ENCODE results near the gene RTBDN.
"Not testable (repeated sequence)": the region's sequence is repeated elsewhere in the genome, so short reads cannot be mapped to it uniquely, and the experiment has no call there.

Gene RTBDN

DNA sequence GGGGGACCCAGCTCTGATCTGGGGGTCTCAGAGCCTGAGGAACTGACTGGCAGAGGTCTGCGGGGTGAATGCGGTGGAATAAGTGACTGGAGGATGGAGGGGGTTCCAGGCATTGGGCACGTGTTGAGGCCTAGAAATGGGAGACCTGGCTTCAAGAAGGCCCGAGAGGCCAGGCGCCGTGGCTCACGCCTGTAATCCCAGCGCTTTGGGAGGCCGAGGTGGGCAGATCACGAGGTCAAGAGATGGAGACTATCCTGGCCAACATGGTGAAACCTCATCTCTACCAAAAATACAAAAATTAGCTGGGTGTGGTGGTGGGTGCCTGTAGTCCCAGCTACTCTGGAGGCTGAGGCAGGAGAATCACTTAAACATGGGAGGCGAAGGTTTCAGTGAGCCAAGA is 16.6 kb downstream of the RTBDN start:
- not testable (repeated sequence) for DNase-seq

DNA sequence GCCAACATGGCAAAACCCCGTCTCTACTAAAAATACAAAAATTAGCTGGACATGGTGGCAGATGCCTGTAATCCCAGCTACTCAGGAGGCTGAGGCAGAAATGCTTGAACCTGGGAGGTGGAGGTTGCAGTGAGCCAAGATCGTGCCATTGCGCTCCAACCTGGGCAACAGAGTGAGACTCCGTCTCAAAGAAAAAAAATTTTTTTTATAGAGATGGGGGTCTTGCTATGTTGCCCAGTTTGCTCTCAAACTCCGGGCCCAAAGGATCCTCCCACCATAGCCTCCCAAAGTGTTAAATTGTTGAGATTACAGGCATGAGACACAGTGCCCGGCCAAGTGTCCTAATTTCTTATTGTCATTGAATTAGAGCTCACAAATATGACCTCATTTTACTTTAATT is 17.2 kb downstream of the RTBDN start:
- DNase-seq, result not testable (repeated sequence)

DNA sequence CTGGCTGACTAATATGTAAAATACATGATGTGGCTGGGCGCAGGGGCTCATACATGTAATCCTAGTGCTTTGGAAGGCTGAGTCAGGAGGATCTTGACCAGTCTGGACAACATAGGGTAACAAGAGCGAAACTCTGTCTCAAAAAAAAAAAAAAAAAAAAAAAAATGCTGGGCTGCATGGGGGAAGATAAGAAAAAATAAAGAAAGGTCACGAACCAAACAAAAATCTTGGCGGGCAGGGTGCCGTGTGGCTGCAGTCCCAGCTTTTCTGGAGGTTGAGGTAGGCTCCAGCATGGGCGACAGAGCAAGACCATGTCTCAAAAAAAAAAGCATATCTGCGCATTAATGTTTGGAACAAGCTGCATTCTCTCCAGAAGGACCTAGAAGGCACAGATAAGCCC is 19.3 kb downstream of the RTBDN start:
- no peak for DNase-seq

DNA sequence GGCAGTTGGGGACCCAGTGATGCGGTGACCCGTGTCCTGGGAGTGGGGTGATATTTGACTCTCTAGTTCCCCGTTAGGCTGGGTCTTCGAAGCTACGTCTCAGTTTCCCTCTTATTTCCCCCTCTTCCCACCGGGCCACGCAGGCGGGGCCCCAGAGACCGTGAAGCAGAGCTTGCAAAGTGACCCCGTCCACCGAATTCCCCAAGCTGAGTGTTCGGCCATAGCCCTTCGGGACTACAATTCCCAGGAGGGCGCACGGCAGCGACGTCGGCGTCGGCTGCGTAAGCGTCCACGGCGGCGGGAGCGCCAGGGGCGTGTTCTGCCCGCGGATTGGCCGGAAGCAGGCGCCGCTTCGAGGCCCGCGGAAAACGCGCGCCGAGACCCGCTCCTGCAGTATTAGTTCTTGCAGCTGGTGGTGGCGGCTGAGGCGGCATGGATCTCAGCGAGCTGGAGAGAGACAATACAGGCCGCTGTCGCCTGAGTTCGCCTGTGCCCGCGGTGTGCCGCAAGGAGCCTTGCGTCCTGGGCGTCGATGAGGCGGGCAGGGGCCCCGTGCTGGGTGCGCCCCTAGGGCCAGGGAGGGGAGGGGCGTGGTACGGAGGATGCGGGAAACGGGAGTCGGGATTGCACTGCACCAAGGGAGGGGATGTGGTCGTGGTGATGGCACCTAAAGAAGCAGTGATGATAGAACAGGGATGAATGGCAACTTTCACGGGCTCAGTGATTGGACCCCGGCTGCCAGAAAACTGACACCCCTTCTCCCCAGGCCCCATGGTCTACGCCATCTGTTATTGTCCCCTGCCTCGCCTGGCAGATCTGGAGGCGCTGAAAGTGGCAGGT is 27.9 kb downstream of the RTBDN start, which contains the start of gene RNASEH2A:
TSS of gene RNASEH2A (plus strand) at position 343 of the 840 bp plus-strand sequence. CDS start at position 433, 90 bp downstream.
- no peak for DNase-seq

- DNase-seq, result no peak
Observed at GRCh38 chr19:12804051-12804450, 30.3 kb downstream of the RTBDN start.

- DNase-seq, result no peak
Observed at GRCh38 chr19:12802267-12803106, 31.9 kb downstream of the RTBDN start.

DNA sequence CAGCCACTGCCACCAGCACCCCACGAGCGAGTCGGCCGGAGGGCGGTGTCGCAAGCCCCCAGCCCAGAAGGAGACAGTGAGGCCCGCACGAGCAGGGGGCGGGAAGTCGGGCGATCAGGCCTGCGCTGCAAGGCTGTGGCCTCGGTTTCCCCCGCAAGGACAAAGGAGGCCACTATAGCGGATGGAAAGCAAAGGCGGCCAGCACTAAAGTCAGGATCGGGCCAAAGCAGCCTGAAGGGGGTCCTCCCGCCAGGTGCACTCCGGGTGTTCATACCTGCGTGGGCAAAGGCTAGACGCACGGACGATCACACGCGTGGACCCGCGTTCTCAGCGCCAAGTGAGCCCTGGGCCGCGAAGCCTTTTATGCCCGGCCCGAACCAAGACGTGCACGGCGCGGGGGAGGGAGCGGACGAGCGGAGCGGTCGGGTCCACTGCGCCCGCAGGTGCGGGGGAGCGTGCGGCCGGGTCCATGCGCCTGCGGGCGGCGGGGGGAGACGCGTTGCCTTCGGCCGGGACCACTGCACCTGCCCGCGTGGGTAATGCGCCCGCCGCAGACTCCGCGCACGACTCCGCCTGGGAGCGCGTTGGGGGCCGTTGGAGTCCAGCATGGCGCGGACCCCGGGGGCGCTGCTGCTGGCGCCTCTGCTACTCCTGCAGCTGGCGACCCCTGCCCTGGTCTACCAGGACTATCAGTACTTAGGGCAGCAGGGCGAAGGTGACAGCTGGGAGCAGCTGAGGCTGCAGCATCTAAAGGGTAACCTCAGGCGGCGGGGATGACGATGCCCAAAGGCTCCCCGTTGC is 32.7 kb downstream of the RTBDN start, which contains the start of the genes PRDX2 and THSD8:
TSS of gene PRDX2 (minus strand) at position 335 of the 801 bp plus-strand sequence. CDS start 539 bp downstream, outside the sequence.
TSS of gene THSD8 (plus strand) at position 604 of the 801 bp plus-strand sequence. CDS start at position 607, 3 bp downstream.
- no peak for DNase-seq

- DNase-seq, result no peak
Observed at GRCh38 chr19:12800923-12801465, 33.4 kb downstream of the RTBDN start.

DNA sequence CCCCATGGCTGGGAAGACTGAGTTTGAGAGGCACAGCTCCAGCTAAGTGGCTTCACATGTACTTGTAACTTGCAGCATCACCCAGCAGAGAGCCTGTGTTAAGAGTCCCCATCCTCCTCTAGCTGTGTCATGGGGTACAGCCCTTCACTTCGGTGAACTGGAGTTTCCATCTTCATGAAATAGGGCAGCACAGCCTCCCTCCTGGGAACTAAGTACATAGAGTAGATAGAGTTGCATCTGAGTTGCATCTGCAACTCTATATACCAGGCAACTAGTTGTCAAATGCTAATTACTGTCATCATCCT is 34.0 kb downstream of the RTBDN start:
- no peak for DNase-seq

GRCh38 chr19:12799742-12800465 is 34.5 kb downstream of the RTBDN start:
- DNase-seq, result no peak

- not testable (repeated sequence) for DNase-seq
Observed at GRCh38 chr19:12797607-12798006, 36.8 kb downstream of the RTBDN start.

DNA sequence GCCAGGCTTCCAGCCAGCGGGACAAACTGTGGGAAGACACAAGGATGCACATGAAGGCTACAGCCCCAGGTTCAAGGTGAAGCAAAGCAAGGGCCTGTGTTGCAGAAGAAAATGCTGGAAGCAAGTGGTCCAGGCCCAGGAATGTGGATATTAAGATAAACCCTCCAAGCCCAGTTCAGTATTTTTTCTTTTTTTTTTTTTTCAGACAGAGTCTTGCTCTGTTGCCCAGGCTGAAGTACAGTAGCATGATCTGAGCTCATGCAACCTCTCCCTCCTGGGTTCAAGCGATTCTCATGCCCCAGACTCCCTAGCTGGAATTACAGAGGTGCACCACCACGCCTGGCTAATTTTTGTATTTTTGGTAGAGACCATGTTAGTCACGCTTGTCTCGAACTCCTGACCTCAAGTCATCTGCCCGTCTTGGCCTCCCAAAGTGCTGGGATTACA is 37.2 kb downstream of the RTBDN start:
- DNase-seq, result no peak

DNA sequence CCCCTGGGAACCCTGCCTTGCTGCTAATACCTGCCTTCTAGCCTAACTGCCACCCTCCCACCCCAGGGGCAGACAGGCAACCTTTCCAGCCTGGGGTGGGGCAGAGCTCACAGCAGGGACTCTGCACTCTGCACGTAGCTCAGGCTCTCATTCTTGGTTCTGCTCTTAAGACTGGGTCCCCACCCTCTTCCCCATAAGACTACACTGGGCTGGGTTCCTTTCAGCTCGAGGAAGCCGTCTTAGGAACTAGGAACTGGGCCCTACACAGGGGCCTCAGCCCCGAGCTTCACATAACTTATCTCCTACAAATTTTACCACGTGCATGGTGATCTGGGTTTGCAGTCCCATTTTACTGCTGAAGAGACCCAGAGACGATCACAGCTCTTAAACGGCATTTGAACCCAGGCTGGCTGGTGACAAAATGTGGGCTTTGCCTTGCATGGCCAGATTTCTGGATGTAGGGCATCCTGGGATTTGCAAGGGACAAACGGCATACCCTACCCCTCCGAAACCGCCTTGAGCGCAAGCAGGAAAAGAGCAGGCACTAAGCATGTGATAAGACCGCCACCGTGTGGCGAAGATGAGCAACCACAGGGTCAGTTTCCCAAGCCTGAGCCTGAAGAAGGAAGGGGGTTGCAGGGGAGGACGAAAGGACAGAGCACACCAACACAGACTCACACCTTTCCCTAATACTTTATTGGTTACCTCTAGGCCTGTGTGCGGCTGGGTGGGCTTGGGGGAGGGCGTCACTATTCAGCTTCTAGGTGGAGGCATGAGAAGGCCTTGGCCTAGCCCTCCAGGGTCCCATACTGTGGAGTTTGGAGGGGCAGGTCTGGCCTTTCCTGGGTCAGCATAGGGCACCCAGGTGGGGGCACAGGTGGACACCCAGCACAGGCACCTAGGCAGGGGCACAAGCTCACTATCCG is 38.0 kb downstream of the RTBDN start:
- DNase-seq, result no peak

- DNase-seq, result no peak
Observed at GRCh38 chr19:12794971-12795381, 39.4 kb downstream of the RTBDN start.

DNA sequence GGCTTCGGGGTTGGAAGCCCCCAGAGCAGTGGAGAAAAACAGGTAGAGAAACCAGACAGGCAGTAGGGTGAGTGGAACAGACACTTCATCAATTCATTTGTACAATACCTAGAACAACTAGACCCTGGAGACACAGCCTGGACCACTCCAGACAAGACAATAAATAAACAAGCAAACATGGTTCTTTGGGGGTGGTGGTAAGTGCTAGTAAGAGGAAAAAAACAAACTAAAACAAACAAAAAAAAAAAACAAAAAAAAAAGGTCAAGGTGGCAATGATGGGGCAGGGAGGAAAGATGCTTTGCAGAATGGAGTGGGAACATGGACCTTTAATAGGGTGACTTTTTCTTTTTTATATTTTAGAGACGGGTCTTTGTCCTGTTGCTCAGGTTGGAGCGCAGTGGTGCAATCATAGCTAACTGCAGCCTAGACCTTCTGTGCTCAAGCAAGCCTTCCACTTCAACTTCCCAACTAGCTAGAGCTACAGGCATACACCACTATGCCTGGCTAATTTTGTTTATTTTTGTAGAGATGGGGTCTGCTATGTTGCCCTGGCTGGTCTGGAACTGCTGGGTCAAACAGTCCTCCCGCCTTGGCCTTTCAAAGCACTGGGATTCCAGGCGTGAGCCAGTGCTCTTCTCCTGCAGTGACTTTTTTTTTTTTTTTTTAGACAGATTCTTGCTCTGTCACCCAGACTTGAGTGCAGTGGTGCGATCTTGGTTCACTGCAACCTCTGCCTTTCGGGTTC is 40.0 kb downstream of the RTBDN start:
- no peak for DNase-seq

- DNase-seq, result no peak
Observed at GRCh38 chr19:12793290-12794195, 40.8 kb downstream of the RTBDN start.

GRCh38 chr19:12792853-12793289 is 41.5 kb downstream of the RTBDN start:
- DNase-seq, result no peak

DNA sequence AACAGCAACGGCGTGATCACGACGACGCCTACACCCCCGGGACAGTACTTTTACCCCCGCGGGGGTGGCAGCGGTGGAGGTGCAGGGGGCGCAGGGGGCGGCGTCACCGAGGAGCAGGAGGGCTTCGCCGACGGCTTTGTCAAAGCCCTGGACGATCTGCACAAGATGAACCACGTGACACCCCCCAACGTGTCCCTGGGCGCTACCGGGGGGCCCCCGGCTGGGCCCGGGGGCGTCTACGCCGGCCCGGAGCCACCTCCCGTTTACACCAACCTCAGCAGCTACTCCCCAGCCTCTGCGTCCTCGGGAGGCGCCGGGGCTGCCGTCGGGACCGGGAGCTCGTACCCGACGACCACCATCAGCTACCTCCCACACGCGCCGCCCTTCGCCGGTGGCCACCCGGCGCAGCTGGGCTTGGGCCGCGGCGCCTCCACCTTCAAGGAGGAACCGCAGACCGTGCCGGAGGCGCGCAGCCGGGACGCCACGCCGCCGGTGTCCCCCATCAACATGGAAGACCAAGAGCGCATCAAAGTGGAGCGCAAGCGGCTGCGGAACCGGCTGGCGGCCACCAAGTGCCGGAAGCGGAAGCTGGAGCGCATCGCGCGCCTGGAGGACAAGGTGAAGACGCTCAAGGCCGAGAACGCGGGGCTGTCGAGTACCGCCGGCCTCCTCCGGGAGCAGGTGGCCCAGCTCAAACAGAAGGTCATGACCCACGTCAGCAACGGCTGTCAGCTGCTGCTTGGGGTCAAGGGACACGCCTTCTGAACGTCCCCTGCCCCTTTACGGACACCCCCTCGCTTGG is 42.1 kb downstream of the RTBDN start:
- no peak for DNase-seq

All from SIG-M5 (cell line).